Spleen (tissue), 11 donors: ENCODE data around the gene EDC3. TPM values are rescaled to one million over a fixed set of nuclear protein-coding genes. Genes with fewer than 3 reads are reported as not detected.

Experiments
- DNase-seq: peaks from one replicate; pipeline ENCODE4 v3.0.0-alpha.2; 2020
- H3K27ac ChIP-seq, 8 donors: fragments of 200-600 bp; sonication (generic) in 7 of 8; 1 replicate in 4 of 8; 2 replicates in 4 of 8; pipeline versions ENCODE4 v1.5.0 to v1.8.0; 2016 to 2021; ENCODE audit warnings: inconsistent platforms in 4 of 8, mild to moderate bottlenecking in 4 of 8, moderate library complexity in 1 of 8
- H3K27me3 ChIP-seq, 7 donors: fragments of 200-600 bp; sonication (generic) in 6 of 7; replicated peaks in 1 of 7; 1 replicate in 4 of 7; 2 replicates in 3 of 7; pipeline versions ENCODE4 v1.5.0 to v1.8.0; 2016 to 2021; ENCODE audit warnings: inconsistent platforms in 3 of 7, mild to moderate bottlenecking in 1 of 7
- H3K36me3 ChIP-seq, 6 donors: fragments of 200-600 bp; sonication (generic) in 5 of 6; 1 replicate in 4 of 6; 2 replicates in 2 of 6; pipeline versions ENCODE4 v1.5.0 to v1.8.0; 2016 to 2021; ENCODE audit warnings: inconsistent platforms in 2 of 6
- H3K4me1 ChIP-seq, 6 donors: fragments of 200-600 bp; sonication (generic) in 5 of 6; 1 replicate in 3 of 6; 2 replicates in 3 of 6; pipeline versions ENCODE4 v1.5.0 to v1.8.0; 2016 to 2021; ENCODE audit warnings: inconsistent platforms in 3 of 6
- H3K4me3 ChIP-seq, 8 donors: fragments of 200-600 bp; sonication (generic) in 7 of 8; 1 replicate in 4 of 8; 2 replicates in 4 of 8; pipeline versions ENCODE4 v1.5.0 to v1.8.0; 2016 to 2021; ENCODE audit warnings: inconsistent platforms in 4 of 8, mild to moderate bottlenecking in 4 of 8, moderate library complexity in 2 of 8
- H3K9me3 ChIP-seq, 8 donors: fragments of 200-600 bp; sonication (generic) in 7 of 8; 1 replicate in 4 of 8; 2 replicates in 4 of 8; pipeline versions ENCODE4 v1.5.0 to v1.8.0; 2016 to 2021; ENCODE audit warnings: inconsistent platforms in 4 of 8
- POLR2A ChIP-seq, 3 donors: fragments of 450-650 bp; IDR thresholded peaks; one replicate each; pipeline ENCODE4 v1.5.1; 2017; ENCODE audit warnings: antibody characterized with exemption in 3 of 3, mild to moderate bottlenecking in 1 of 3
- POLR2AphosphoS5 ChIP-seq, 3 donors: sonication (generic); formaldehyde crosslinking; IDR thresholded peaks; one replicate each; pipeline ENCODE4 v1.5.1; 2017; ENCODE audit warnings: antibody characterized with exemption in 3 of 3
- WGBS, 5 donors: extraction: QIAGEN DNeasy Blood & Tissue Kit in 3 of 5; methylation state at CpG; one replicate each; pipeline versions ENCODE4 v1.1.5 to v1.1.7; 2013 to 2018; 5-methylcytosine and 5-hydroxymethylcytosine counted together
- intact Hi-C: fragments of 100-400 bp; cut with DNase I; formaldehyde crosslinking; loops from one replicate; pipeline ENCODE4 v1.15.0; 2023; ENCODE audit warnings: low total_unique reads
- polyA plus RNA-seq, 3 donors: library from polyadenylated mRNA; stranded (reverse); fragments of 200-250 nt; gene quantifications; one replicate each; pipeline ENCODE4 v1.2.1, GENCODE V29; 2013
- total RNA-seq, 7 donors: library from RNA; depleted of rRNA in 3 of 7; stranded (reverse); fragments of >200 nt in 3 of 7; fragmentation: NEBNext Ultra II Directional in 4 of 7; extraction: Animal tissue kit (Norgen Biotek cat#: 25700) in 4 of 7; gene quantifications; one replicate each; pipeline versions ENCODE4 v1.1.0 to v1.2.1, GENCODE V29; 2016 to 2021
- TF ChIP-seq, protein P1 (sequence below), 11 experiments: fragments of 200-600 bp in 7 of 11; fragments of 450-650 bp in 4 of 11; sonication (generic) in 4 of 11; IDR thresholded peaks in 8 of 11; conservative IDR thresholded peaks in 3 of 11; 1 replicate in 7 of 11; 2 replicates in 4 of 11; pipeline versions ENCODE4 v1.4.0 to v1.8.0; 2016 to 2021; ENCODE audit warnings: antibody characterized with exemption in 11 of 11, inconsistent platforms in 4 of 11, mild to moderate bottlenecking in 1 of 11
- donor health status: healthy with polysubstance abuse.
- donor health status: DM: no; HTN: no; CAD: no; lungs with moderate emphysema.
- donor health status: DM: no; HTN: no; CAD: no.
- donor health status: Bipolar disorder and iron deficiency.
- donor health status: healthy.
- donor health status: DM: no; HTN: no; CAD: no.
- donor health status: DM: yes; HTN: yes; CAD: no.

EDC3 gene
- total and polyA plus RNA-seq, 10 donors, result 8.3 to 32.5 (median 17.9) TPM

DNA sequence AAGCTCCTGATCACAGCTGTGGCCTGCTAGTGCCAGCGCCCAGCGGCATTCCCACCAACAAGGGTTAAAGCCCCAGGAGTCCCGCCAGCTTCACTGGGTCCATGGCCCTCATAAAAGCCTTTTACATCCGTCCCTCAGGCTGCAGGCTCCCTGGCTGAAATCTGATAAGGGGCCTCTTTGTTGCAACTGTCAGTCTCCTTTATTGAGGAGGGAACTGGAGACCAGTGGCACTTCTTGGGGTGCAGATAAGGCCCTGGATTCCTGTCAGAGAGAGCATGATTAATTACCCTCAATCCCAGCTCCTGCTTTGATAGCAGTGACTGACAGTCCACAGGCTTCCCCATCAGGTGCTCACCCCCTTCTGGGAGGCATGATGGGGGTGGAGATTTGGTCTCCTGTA lies 111.0 kb downstream of the EDC3 start:
- peak; percentile 23 for DNase-seq
- peaks cover 0 to 98% (median 32%) of the 10 kb centered on the region in 6 donors for H3K36me3 ChIP-seq
- no peaks in the 10 kb centered on the region for H3K27me3 ChIP-seq
- no peak overlapping the region for H3K27ac ChIP-seq
- H3K4me1 ChIP-seq, result peaks cover 0 to 14% (median 4%) of the 10 kb centered on the region in 6 donors
- TF ChIP-seq POLR2A (IDR thresholded peaks at IDR 0.05) (no peak), POLR2AphosphoS5 (IDR thresholded peaks at IDR 0.05) (no peak)
- TF ChIP-seq, protein P1, sequence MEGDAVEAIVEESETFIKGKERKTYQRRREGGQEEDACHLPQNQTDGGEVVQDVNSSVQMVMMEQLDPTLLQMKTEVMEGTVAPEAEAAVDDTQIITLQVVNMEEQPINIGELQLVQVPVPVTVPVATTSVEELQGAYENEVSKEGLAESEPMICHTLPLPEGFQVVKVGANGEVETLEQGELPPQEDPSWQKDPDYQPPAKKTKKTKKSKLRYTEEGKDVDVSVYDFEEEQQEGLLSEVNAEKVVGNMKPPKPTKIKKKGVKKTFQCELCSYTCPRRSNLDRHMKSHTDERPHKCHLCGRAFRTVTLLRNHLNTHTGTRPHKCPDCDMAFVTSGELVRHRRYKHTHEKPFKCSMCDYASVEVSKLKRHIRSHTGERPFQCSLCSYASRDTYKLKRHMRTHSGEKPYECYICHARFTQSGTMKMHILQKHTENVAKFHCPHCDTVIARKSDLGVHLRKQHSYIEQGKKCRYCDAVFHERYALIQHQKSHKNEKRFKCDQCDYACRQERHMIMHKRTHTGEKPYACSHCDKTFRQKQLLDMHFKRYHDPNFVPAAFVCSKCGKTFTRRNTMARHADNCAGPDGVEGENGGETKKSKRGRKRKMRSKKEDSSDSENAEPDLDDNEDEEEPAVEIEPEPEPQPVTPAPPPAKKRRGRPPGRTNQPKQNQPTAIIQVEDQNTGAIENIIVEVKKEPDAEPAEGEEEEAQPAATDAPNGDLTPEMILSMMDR (IDR thresholded peaks at IDR 0.05 in 8 of 11, conservative IDR thresholded peaks at IDR 0.05 in 3 of 11), result no peak
- no peak overlapping the region for H3K4me3 ChIP-seq
- 68 to 89% (median 85%) methylated on average over 3 to 4 of the region's 4 CpGs for WGBS, 5 donors
- no peaks in the 10 kb centered on the region for H3K9me3 ChIP-seq
- intact Hi-C loops, result no loop called here

DNA sequence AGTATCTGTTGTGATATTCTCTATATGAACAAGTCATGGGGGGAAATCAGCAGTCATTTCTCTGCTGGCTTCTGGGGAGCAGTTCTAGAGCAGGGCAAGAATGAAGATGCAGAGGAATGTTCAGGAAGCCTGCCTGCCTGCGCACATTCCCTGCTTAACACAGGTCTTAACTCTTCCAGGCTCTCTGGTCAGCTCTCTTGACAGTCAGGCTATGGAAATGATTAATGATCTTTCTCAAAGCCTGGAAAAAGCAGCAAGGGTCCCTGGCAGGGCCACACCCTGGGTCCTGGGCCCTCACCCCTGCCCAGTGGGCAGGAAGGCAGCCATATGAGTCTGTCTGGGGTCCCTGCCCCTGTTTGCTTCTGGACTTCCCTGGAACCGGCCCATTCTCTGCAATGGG lies 111.6 kb downstream of the EDC3 start:
- 69 to 78% (median 70%) methylated on average over 2 of the region's 2 CpGs for WGBS, 5 donors
- TF ChIP-seq POLR2A (IDR thresholded peaks at IDR 0.05) (no peak), POLR2AphosphoS5 (IDR thresholded peaks at IDR 0.05) (no peak)
- TF ChIP-seq, protein P1 (IDR thresholded peaks at IDR 0.05 in 8 of 11, conservative IDR thresholded peaks at IDR 0.05 in 3 of 11), result no peak
- Histone ChIP-seq H3K36me3 (peaks cover 0 to 98% (median 29%) of the 10 kb centered on the region in 6 donors), H3K27ac (no peak overlapping the region), H3K4me3 (no peak overlapping the region), H3K4me1 (peaks cover 0 to 8% (median 3%) of the 10 kb centered on the region in 6 donors), H3K27me3 (no peaks in the 10 kb centered on the region), H3K9me3 (no peaks in the 10 kb centered on the region)
- intact Hi-C loops, result no loop called here
- peak; percentile 31 for DNase-seq

Other genes starting within 250 kb of the EDC3 start
- 10 to 100 TPM; 37.4 to 83.9 (median 47.8) TPM for gene UBL7, start 234.9 kb downstream of the EDC3 start, total RNA-seq
- 10 to 100 TPM; 36.9 to 58.2 (median 42.3) TPM for gene UBL7, start 234.9 kb downstream of the EDC3 start, polyA plus RNA-seq
- gene ARID3B, start 154.8 kb downstream of the EDC3 start, total RNA-seq, result 10 to 100 TPM; 14.5 to 25.2 (median 16.3) TPM
- 1 to 10 TPM; 3.5 to 7.8 (median 4.7) TPM for gene ARID3B, start 154.8 kb downstream of the EDC3 start, polyA plus RNA-seq
- 100 to 1,000 TPM in 6 of 7 donors, 10 to 100 TPM in 1; 97.8 to 229 (median 109) TPM for gene CLK3, start 80.2 kb downstream of the EDC3 start, total RNA-seq
- gene CLK3, start 80.2 kb downstream of the EDC3 start, polyA plus RNA-seq, result 100 to 1,000 TPM in 1 of 3 donors, 10 to 100 TPM in 2; 54.0 to 106 (median 93.7) TPM
- gene CYP1A1, start 29.5 kb upstream of the EDC3 start, total RNA-seq, result 1 to 10 TPM in 1 of 7 donors, not detected in 6; 1.1 TPM
- under 1 TPM; 0.03 to 0.06 (median 0.04) TPM for gene CYP1A1, start 29.5 kb upstream of the EDC3 start, polyA plus RNA-seq
- gene CYP1A2, start 52.8 kb upstream of the EDC3 start, total RNA-seq, result not detected
- gene CYP1A2, start 52.8 kb upstream of the EDC3 start, polyA plus RNA-seq, result not detected
- 100 to 1,000 TPM; 121 to 281 (median 197) TPM for gene CSK, start 86.1 kb upstream of the EDC3 start, total RNA-seq
- gene CSK, start 86.1 kb upstream of the EDC3 start, polyA plus RNA-seq, result 100 to 1,000 TPM; 150 to 244 (median 187) TPM
- gene LMAN1L, start 116.8 kb upstream of the EDC3 start, total RNA-seq, result 100 to 1,000 TPM in 4 of 7 donors, 10 to 100 TPM in 3; 55.3 to 164 (median 106) TPM
- gene LMAN1L, start 116.8 kb upstream of the EDC3 start, polyA plus RNA-seq, result 10 to 100 TPM in 2 of 3 donors, 1 to 10 TPM in 1; 2.4 to 36.8 (median 25.6) TPM
- gene CPLX3, start 130.6 kb upstream of the EDC3 start, total RNA-seq, result 10 to 100 TPM; 17.7 to 73.7 (median 37.0) TPM
- 100 to 1,000 TPM in 2 of 3 donors, 10 to 100 TPM in 1; 28.9 to 207 (median 127) TPM for gene CPLX3, start 130.6 kb upstream of the EDC3 start, polyA plus RNA-seq
- gene ULK3, start 147.1 kb upstream of the EDC3 start, total RNA-seq, result 10 to 100 TPM; 51.7 to 74.6 (median 57.7) TPM
- gene ULK3, start 147.1 kb upstream of the EDC3 start, polyA plus RNA-seq, result 10 to 100 TPM; 33.2 to 71.5 (median 64.7) TPM
- 100 to 1,000 TPM in 5 of 7 donors, 10 to 100 TPM in 2; 84.3 to 129 (median 113) TPM for gene SCAMP2, start 177.3 kb upstream of the EDC3 start, total RNA-seq
- 10 to 100 TPM; 34.7 to 48.1 (median 38.5) TPM for gene SCAMP2, start 177.3 kb upstream of the EDC3 start, polyA plus RNA-seq
- gene MPI, start 194.0 kb upstream of the EDC3 start, total RNA-seq, result 10 to 100 TPM; 25.6 to 49.9 (median 41.0) TPM
- gene MPI, start 194.0 kb upstream of the EDC3 start, polyA plus RNA-seq, result 10 to 100 TPM; 16.4 to 29.6 (median 20.5) TPM
- gene FAM219B, start 210.8 kb upstream of the EDC3 start, total RNA-seq, result 100 to 1,000 TPM in 1 of 7 donors, 10 to 100 TPM in 6; 54.6 to 103 (median 69.8) TPM
- 10 to 100 TPM; 18.6 to 31.3 (median 20.1) TPM for gene FAM219B, start 210.8 kb upstream of the EDC3 start, polyA plus RNA-seq
- 100 to 1,000 TPM in 4 of 7 donors, 10 to 100 TPM in 3; 83.2 to 122 (median 108) TPM for gene COX5A, start 242.0 kb upstream of the EDC3 start, total RNA-seq
- gene COX5A, start 242.0 kb upstream of the EDC3 start, polyA plus RNA-seq, result 100 to 1,000 TPM; 142 to 247 (median 221) TPM